HG03039 (cell line): ENCODE results near the gene CFAP97.
A peak's percentile ranks its signal among the peaks of the same experiment; 100 is the strongest.
"Not testable (repeated sequence)": the region's sequence is repeated elsewhere in the genome, so short reads cannot be mapped to it uniquely, and the experiment has no call there.

ENCODE experiments used
- ATAC-seq: cut with Tn5 transposase; IDR thresholded peaks from one replicate; pipeline ENCODE4 v1.9.1; 2021; ENCODE audit warnings: mild to moderate bottlenecking, moderate library complexity; ENCODE audit not compliant: unreplicated experiment

Gene CFAP97

DNA sequence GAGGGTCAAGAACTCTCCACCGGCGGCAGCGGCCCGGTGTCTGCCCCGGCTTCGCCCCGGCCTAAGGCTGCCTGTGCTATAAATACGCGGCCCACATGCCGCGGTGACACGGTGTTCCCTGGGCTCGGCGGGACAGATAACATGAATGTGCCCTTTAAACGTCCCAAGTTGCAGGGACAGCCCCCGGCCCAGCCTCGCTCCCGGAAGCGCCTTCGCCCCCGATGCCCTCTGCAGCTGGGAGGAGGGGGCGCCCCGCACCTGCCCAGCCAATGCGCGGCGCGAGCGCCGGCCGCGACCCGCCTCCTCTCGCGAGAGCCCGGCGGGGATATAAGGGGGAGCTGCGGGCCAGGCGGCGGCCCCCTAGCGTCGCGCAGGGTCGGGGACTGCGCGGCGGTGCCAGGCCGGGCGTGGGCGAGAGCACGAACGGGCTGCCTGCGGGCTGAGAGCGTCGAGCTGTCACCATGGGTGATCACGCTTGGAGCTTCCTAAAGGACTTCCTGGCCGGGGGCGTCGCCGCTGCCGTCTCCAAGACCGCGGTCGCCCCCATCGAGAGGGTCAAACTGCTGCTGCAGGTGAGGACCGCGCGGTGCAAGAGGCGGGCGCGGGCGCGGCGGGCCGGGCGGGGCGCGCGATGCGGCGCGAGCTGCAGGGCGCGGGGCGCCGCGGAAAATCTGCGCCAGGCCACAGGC is 60.7 kb downstream of the CFAP97 start, which contains the start of gene SLC25A4:
SLC25A4 (plus strand) TSS at position 355 of the 689 bp plus-strand sequence; CDS start at position 462, 107 bp downstream.
- peak; percentile 96 for ATAC-seq

GRCh38 chr4:185142564-185142911 is 61.3 kb downstream of the CFAP97 start:
- no peak for ATAC-seq

DNA sequence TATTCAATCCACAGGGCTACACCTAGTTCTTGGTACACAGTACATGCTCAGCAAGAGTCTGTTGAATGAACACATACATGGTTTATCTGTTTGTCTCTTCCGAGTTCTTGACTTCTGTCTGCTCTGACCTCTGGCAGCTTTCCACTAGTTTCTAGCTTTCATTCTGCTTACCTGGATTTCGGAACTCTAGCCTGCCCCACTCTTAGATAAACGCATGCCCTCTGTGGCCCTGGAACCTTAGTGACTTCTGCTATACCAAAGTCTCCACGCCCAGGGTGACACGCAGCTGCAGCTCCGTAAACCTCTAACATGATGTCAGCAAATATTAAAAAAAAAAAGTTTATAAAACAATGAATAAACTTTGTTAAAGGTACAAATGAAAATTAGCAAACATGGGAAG is 62.0 kb downstream of the CFAP97 start:
- no peak for ATAC-seq

DNA sequence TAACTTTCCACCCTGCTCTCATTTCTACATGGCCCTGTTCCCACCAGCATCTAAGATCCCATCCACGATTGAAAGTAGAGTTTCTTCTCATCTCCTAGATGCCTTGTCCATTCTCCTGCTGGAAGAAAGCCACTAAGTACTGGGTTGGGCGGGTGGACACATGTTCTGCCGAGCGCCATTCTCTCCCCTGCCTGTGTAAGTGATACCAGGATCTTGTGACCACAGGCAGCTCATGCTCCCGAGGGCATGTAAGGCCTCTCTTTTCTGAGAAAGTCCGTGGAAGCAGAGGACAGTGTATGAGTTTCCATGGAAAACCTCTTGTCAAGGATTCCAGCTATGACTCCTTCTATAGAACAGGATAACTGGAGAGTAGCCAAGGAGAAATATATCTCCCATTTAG is 64.1 kb downstream of the CFAP97 start:
- ATAC-seq = no peak

DNA sequence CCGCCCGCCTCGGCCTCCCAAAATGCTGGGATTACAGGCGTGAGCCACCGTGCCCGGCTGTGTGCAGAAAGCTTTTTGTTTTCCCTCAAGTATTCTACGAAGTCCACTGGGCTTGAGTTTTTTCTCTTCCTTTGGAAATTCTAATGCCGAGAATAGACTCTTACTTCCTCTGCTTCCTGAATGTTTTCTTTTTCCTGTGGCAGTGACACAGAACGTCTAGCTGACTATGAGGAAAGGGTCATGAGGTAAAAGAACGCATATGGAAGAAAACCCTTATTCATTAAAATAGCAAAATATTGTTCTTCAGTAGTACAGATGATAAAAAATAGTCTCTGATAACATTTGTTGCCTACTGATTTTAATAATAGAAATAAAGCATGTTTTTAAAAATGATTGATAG is 65.6 kb downstream of the CFAP97 start:
- no peak for ATAC-seq

DNA sequence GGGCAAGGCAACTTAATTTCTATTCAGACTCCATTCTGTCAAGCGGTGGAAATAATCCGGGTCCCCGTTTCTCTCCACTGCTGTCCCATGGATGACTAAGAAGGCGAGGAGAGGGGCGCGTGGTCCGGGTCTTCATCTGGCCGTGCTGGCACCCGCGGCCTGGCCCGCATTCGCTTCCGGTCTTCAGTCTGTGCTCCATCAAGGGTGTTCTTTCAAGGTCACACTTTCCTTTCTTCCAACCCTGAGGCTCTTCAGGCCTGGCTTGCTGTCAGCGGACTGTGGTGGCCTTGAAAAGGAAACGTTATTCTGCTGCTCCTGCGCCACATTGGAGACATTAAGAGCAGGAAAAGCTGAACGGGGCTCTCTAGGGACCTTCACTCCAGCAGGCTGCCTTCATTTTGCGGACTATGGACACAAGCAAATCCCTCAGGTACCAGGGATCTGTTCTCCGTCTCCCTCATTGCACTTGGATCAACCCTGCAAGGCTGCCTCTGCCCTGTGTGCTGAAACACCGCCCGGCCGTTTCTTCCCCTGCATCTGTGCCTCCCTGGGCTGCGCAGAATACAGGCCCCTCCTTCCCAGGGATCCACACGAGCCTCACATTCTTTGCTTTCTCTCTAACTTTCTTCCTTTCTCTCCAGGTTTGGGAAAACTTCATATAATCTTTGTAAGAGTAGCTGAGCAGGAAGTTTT is 66.4 kb downstream of the CFAP97 start:
- ATAC-seq = no peak

DNA sequence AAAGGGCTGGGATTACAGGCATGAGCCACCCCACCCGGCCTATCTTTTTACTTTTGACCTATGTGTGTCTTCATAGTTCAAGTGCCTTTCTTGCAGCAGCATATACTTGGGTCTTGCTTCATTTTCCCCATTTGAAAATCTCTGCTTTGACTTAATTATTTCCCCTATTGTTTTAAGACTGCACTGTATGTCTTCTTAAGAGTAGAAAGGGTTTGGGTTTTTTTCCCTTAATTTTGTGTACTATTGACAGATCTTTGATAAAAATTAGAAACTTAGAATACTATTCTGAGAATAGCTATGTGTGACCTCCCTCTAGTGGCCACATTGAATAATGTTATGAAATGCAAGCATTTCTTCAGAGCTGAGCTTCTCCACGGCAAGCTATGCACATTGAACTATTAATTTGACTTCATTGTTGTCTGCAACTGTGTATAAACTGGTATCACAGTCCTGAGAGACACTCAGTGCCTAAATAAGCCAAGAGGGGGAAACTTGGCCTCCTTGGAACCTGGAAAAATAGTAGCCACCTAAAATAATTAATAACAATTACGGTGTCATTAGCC is 69.4 kb downstream of the CFAP97 start:
- no peak for ATAC-seq

DNA sequence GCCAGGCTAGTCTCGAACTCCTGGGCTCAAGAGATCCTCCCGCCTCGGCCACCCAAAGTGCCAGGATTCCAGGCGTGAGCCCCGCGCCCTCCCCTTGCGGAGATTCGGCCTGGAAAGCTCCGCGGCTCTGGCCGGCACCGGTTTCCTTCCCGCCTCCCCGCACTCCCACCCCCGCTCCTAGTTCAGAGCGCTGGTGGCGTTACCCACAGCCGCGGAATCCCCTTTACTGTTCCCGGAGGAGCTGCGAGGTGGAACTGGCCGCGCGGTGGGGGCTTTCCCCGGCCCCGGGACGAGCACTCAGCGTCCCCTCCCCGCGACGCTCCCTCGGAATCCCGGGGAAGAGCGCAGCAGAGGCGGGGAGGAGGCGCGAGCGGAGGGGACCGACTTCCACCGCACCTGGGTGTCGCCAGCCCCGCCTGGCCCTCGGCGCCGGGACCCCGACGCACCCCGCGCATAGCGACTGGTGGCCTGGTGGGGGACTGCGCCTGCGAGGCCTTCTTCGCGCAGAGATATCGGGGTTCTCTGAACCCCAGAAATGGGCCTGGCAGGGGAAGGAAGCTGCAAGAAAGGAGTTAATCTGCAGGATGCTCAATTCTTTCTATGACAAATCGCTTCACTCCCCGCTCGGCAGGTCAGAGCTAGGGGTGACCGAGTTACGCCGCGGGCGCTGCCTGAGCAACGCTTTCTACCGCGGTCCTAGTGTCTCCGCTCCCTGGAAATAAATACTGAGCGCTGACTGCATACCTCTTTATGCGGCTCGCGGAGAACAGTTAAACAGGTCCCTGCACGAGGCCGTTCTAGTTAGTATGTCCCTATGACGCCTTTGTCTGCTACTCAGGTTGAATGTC is 75.3 kb downstream of the CFAP97 start:
- no peak for ATAC-seq

DNA sequence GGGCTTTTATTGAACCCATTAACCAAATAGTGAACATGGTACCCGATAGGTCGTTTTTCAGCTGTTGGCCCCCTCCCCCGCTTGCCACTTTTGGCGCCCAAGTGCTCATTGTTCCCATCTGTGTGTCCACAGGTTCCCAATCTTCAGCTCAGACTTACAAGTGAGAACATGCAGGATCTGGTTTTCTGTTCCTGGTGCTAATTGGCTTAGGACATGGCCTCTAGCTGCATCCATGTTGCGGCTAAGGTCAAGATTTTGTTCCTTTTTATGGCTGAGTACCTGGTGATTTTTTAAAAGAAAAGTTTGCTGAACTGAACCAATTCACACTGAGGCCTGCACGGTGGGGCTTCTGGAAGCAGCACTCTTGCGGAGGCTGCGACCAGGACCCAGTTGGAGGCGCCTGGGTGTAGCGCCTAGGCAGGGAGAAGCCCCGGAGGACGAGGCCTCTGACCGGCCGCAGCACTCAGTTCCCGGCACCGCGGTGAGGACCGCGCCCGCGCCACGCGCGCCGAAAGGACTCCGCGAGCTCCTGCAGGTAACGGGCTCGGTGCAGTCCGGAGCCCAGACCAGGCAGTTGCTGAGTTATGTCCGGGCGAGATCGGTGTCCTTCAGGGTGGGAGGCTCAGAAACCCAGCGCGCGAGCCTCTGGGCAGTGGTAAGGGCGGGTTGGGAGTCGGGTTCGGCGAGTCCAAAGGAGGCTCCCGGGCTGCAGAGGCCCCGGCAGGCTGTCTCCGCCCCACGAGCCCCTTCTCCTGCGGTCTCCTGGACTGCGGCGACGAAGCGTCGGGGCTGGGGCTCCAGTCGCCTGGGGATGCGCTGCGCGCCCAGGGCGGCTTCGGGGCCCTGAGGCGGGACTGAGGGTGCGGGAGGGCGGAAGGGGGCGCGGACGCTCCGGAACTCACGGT is 76.5 kb downstream of the CFAP97 start:
- ATAC-seq = no peak

- no peak for ATAC-seq
Observed at GRCh38 chr4:185124006-185124405, 79.8 kb downstream of the CFAP97 start.

DNA sequence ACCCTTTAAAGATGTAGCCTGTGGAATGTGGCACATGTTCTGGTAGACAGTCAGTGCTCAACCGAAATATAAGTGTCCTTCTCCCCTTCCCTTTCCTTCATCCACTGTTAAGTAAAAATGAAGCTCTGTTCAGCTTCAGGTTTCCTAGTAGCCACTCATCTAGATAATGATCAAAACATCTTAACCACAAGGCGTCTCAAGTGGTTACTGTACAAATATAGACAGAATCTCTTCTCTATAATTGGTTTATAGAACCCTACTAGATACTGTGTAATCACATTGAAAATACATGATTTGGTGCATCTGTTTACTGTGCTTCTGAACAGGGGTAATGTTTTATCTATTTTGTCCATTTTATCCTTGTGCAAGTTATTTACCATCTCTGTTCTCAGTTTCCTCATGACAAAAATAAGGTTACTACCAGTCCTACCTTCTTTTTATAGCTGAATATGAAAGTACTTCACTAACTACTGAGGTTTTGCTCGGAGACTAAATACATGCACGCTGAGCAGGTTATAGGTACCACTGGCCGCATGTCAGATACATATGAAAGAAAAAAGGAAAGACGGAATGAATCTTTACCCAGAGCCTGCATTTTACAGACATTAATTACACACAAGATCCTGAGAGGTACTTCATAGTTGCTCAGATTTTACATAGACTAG is 81.0 kb downstream of the CFAP97 start:
- ATAC-seq = peak; percentile 47

DNA sequence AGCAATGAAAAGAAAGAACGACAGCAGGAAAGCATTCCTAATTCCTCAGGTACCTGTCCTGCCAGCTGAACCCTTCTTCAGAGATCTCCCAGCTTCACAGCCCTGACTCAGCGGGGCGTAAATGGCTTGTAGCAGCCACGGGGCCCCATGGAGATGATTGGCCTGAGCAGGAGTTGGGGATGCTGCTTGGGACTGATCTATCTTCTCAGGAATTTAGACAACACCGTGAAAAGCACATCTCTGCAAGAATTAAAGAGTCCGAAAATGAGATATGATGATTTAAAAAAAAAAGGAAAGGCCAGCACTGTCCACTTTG is 83.2 kb downstream of the CFAP97 start:
- no peak for ATAC-seq

DNA sequence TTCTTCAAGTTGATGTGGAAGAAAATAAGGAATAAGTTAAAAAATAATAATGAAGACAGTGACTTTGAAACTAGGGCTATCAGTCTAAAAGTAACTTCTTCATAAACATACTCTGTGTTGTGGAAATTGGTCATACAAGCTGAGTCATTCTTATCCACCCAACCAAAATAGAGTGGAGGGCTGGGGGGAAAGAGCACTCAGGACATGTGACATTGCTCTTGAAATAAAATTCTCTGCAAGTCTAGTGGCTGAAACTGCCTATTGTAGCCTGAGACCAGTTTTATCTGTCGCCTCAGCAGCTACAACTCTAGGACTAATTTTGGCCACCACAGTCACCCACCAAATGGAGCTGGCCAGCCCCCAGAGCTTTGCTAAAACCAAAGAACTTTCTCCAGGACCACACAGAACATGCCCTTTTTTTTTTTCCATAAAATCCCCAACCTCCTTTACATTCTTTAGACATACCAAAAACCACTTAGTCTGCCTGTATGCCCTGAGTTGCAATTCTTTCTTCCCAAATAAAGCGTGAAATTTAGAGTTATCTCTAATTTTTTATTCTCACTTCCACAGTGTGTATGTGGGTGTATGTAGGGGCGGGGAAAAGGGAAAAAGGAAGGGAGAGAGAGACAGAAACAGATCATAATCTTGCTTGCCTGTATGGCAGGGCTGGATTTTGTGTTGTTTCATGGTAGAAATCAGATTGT is 83.7 kb downstream of the CFAP97 start:
- no peak for ATAC-seq

GRCh38 chr4:185119467-185119866 is 84.3 kb downstream of the CFAP97 start:
- not testable (repeated sequence) for ATAC-seq

DNA sequence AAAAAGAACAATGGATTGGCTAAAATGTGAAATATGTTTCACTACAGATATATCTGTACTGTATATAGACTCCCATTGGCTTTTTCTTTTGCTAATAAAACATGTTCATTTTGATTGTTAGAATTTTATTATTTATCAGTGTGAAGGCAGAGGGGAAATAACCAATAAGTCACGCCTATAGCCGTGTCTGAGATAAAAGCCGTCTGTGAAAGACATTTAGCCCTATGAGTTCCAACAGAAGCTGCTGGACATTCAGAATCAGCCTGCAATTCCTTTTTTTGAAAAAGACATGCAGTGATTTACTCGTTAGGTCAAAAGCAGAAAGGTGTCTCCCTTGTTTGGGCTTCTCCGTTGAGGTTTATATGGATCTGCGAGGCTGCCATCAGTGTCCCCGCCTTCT is 84.9 kb downstream of the CFAP97 start:
- no peak for ATAC-seq

- ATAC-seq = no peak
Observed at GRCh38 chr4:185117300-185117934, 86.4 kb downstream of the CFAP97 start.

DNA sequence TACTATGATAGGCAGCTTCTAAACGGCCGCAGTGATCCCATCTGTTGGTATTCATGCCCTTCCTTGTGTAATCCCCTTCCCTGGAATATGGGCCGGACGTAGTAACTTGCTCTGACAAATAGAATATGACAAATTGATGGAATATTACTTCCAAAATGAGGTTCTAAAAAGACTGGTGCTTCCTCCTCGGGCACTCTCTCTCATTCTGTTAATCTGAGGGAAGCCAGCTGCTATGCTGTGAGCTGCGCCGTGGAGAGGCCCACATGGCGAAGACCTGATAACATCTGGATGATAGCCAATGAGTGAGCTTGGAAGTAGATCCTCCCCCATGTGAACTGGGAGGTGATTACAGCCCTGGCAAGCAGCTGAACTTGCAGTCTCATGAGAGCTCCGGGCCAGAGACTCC is 88.0 kb downstream of the CFAP97 start:
- ATAC-seq = no peak

DNA sequence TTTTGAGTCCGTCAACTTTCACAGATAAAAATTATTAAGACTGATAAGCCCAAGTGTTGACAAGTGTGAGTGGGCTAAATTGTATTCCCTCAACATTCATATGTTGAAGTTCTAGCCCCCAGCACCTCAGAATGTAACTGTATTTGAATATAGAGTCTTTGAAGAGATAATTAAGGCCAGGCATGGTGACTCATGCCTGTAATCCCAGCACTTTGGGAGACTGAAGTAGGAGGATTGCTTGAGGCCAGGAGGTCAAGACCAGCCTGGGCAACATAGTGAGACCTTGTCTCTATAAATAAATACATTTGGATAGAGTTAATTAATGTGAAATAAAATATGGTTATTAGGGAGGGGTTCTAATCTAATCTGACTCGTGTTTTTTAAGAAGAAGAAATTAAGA is 90.5 kb downstream of the CFAP97 start:
- no peak for ATAC-seq

DNA sequence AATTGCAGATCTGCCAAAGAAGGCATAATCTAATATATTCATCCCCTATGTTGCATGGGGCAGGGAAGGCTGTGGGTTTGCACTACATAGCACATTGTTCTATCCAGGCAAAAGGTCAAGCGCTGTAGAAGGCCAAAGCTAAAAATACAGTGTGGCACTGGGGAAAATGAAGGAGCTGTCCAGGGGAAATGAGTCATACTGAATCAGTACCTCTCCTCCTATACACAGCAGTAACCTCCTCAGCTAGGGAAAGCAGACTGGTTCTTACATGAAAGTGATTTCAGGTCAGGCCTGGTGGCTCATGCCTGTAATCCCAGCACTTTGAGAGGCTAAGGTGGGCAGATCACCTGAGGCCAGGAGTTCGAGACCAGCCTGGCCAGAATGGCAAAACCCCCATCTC is 91.7 kb downstream of the CFAP97 start:
- ATAC-seq = no peak
